ENCODE measurements around the gene SAMD8.
A peak's percentile ranks its signal among the peaks of the same experiment; 100 is the strongest.

SAMD8 gene

GRCh38 chr10:75229971-75230370, 118.5 kb downstream of the SAMD8 start:
- peak; percentile 12 to 22 for DNase-seq

DNA sequence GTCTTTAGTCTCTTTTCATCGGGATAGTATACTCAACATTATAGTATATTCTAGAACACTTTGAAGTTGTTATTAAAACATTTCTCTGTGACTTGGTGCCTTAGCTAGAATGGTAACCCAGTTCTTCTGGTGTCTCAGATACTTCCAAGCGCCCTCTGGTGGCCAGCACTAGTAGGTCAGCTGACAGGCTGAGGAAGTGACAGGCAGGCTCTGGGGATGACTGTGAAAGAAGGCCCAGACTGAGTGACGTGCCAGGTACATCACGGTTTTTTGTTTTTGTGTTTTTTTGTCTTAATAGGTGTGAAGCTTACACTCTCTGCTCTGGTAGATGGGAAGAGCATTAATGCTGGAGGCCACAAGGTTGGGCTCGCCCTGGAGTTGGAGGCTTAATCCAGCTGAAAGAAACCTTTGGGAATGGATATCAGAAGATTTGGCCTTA, 119.2 kb downstream of the SAMD8 start:
- peak; percentile 82 to 97 for DNase-seq
